CD14-positive monocyte (primary cell): ENCODE data around the gene SLC12A8. TPM values are rescaled to one million over a fixed set of nuclear protein-coding genes. Genes with fewer than 3 reads are reported as not detected.
A peak's percentile ranks its signal among the peaks of the same experiment; 100 is the strongest.

ENCODE experiments used
- DNase-seq, 3 donors: peaks; one replicate each; pipeline ENCODE4 v3.0.0-alpha.2; 2011 to 2022
- H2AFZ ChIP-seq: 2 replicates; pipeline ENCODE4 v1.6.0; 2012; ENCODE audit warnings: mild to moderate bottlenecking, low read depth, low read length, inconsistent platforms; ENCODE audit not compliant: insufficient read depth, poor library complexity, severe bottlenecking
- H3K27ac ChIP-seq, 2 donors: 1 replicate in 1 of 2; 2 replicates in 1 of 2; pipeline ENCODE4 v1.5.1; 2012 to 2013; ENCODE audit warnings: low read length in 2 of 2, control low read depth in 1 of 2, inconsistent platforms in 1 of 2, low read depth in 1 of 2, mild to moderate bottlenecking in 1 of 2
- H3K27me3 ChIP-seq, 2 donors: one replicate each; pipeline versions ENCODE4 v1.6.0 to v1.6.1; 2011 to 2013; ENCODE audit warnings: low read length in 2 of 2; ENCODE audit not compliant: control insufficient read depth in 2 of 2, insufficient read depth in 2 of 2
- H3K36me3 ChIP-seq, 2 donors: replicated peaks in 1 of 2; 1 replicate in 1 of 2; 2 replicates in 1 of 2; pipeline versions ENCODE4 v1.5.1 to v1.6.1; 2012 to 2013; ENCODE audit warnings: low read length in 2 of 2, control low read depth in 1 of 2, inconsistent platforms in 1 of 2, mild to moderate bottlenecking in 1 of 2; ENCODE audit not compliant: insufficient read depth in 2 of 2, control insufficient read depth in 1 of 2
- H3K4me1 ChIP-seq, 2 donors: 1 replicate in 1 of 2; 2 replicates in 1 of 2; pipeline versions ENCODE4 v1.5.1 to v1.6.1; 2012 to 2013; ENCODE audit warnings: low read length in 2 of 2, control low read depth in 1 of 2, inconsistent platforms in 1 of 2, mild to moderate bottlenecking in 1 of 2, moderate library complexity in 1 of 2; ENCODE audit not compliant: insufficient read depth in 2 of 2, control insufficient read depth in 1 of 2
- H3K4me2 ChIP-seq: replicated peaks from 2 replicates; pipeline ENCODE3; 2012; ENCODE audit warnings: low read length, moderate library complexity, mild to moderate bottlenecking; ENCODE audit not compliant: poor library complexity, severe bottlenecking; ENCODE audit errors: extremely low read depth
- H3K4me3 ChIP-seq, 3 experiments: fragments of 200-600 bp in 1 of 3; sonication (generic) in 1 of 3; replicated peaks in 1 of 3; 1 replicate in 2 of 3; 2 replicates in 1 of 3; pipeline ENCODE4 v1.5.1; 2011 to 2013; ENCODE audit warnings: low read length in 3 of 3, mild to moderate bottlenecking in 3 of 3, control low read depth in 2 of 3, low read depth in 2 of 3, inconsistent platforms in 1 of 3, moderate library complexity in 1 of 3
- H3K79me2 ChIP-seq: 2 replicates; pipeline ENCODE4 v1.6.0; 2012; ENCODE audit warnings: mild to moderate bottlenecking, control low read depth, inconsistent platforms, low read length, moderate library complexity; ENCODE audit not compliant: insufficient read depth
- H3K9ac ChIP-seq: 2 replicates; pipeline ENCODE4 v1.6.0; 2017; ENCODE audit warnings: low read length, mild to moderate bottlenecking; ENCODE audit not compliant: insufficient read depth, poor library complexity, severe bottlenecking
- H3K9me3 ChIP-seq, 2 donors: replicated peaks in 1 of 2; 1 replicate in 1 of 2; 2 replicates in 1 of 2; pipeline versions ENCODE4 v1.5.1 to v1.6.1; 2012 to 2013; ENCODE audit warnings: low read length in 2 of 2, control low read depth in 1 of 2; ENCODE audit not compliant: control insufficient read depth in 1 of 2, insufficient read depth in 1 of 2
- H4K20me1 ChIP-seq: 2 replicates; pipeline ENCODE4 v1.6.0; 2012; ENCODE audit warnings: mild to moderate bottlenecking, low read length, control low read depth, moderate library complexity; ENCODE audit not compliant: insufficient read depth
- H3K27ac Mint-ChIP-seq, 7 donors: one replicate each; pipeline ENCODE4 v1.8.0; 2020; ENCODE audit warnings: mild to moderate bottlenecking in 7 of 7, mixed read lengths in 7 of 7, moderate library complexity in 6 of 7, inconsistent platforms in 2 of 7
- H3K27me3 Mint-ChIP-seq, 3 donors: one replicate each; pipeline ENCODE4 v1.8.0; 2021 to 2022; ENCODE audit warnings: low read depth in 3 of 3, mild to moderate bottlenecking in 3 of 3, mixed read lengths in 3 of 3, moderate library complexity in 3 of 3, inconsistent platforms in 1 of 3
- H3K36me3 Mint-ChIP-seq, 2 donors: one replicate each; pipeline ENCODE4 v1.8.0; 2020; ENCODE audit warnings: mixed read lengths in 2 of 2, inconsistent platforms in 1 of 2, mild to moderate bottlenecking in 1 of 2
- H3K4me1 Mint-ChIP-seq: one replicate; pipeline ENCODE4 v1.8.0; 2020; ENCODE audit warnings: mild to moderate bottlenecking, mixed read lengths
- H3K4me3 Mint-ChIP-seq, 2 donors: one replicate each; pipeline ENCODE4 v1.8.0; 2020; ENCODE audit warnings: mild to moderate bottlenecking in 2 of 2, mixed read lengths in 2 of 2, moderate library complexity in 1 of 2
- H3K9me3 Mint-ChIP-seq, 7 donors: one replicate each; pipeline ENCODE4 v1.8.0; 2020 to 2022; ENCODE audit warnings: mixed read lengths in 7 of 7, mild to moderate bottlenecking in 6 of 7, moderate library complexity in 6 of 7, inconsistent platforms in 2 of 7
- WGBS: methylation state at CpG from one replicate; pipeline ENCODE4 v1.1.5; 2013; ENCODE audit warnings: missing lambda C conversion rate; ENCODE audit not compliant: insufficient coverage; 5-methylcytosine and 5-hydroxymethylcytosine counted together
- intact Hi-C, 2 donors: fragments of 100-400 bp; cut with micrococcal nuclease; formaldehyde crosslinking; loops; one replicate each; pipeline versions ENCODE4 v1.15.0 to v1.15.1; 2023
- polyA plus RNA-seq, 3 donors: library from polyadenylated mRNA; depleted of rRNA in 1 of 3; unstranded in 2 of 3; stranded (reverse) in 1 of 3; fragments of 300-500 nt in 2 of 3; fragments of >200 nt in 1 of 3; fragmentation: Illumina TruSeq in 2 of 3; gene quantifications; 1 replicate in 2 of 3; 2 replicates in 1 of 3; pipeline ENCODE4 v1.2.3, GENCODE V29; 2012 to 2021
- TF ChIP-seq, protein P1 (sequence below): fragments of 200-600 bp; IDR thresholded peaks from one replicate; pipeline ENCODE4 v1.8.0; 2022; ENCODE audit warnings: antibody characterized with exemption, mild to moderate bottlenecking

Gene SLC12A8
- polyA plus RNA-seq, 3 donors = 0.23 to 0.46 (median 0.35) TPM

DNA sequence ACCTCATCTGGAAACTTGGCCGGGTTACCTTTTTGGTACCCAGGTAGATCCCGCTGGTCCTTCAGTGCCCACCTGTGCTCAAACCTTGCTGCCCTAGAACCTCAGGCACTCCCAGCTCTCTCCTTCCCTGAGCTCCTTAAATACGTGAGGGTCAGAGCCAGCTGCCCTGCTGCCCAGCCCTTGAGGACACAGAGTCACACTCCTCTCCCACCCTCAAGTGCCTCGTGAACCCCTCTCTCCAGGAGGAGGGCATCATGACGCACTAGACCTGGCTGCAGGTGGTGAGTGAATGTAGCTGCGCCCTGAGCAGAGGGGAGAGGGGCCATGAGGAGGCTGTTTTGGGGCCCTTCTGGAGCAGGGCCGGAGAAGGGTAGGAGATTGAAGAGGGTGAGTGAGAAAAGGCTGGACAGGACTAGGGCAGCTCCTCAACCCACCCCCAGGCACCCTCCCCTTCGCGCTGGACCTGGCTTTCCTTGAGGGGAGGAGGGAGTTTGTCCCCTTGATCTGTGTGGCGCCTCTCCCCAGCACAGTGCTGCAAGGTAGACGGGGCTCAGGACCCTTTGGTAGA is 941 bp downstream of the SLC12A8 start:
- Histone ChIP-seq H3K9me3 (peaks cover 0 to 5% of the 10 kb centered on the region in 2 donors), H3K9ac (no peak overlapping the region), H3K36me3 (no peaks in the 10 kb centered on the region), H2AFZ (no peak overlapping the region), H3K4me1 (peaks cover 0 to 8% of the 10 kb centered on the region in 2 donors), H4K20me1 (no peaks in the 10 kb centered on the region), H3K4me3 (no peak overlapping the region), H3K79me2 (no peaks in the 10 kb centered on the region), H3K27me3 (peaks cover 54 to 59% of the 10 kb centered on the region in 2 donors), H3K4me2 (no peak overlapping the region), H3K27ac (no peak overlapping the region)
- 79% methylated on average over 4 of the region's 11 CpGs for WGBS
- Mint-ChIP-seq H3K9me3 (peaks cover 0 to 9% (median 2%) of the 10 kb centered on the region in 7 donors), H3K4me3 (peak overlapping the region in 1 of 2 donors; percentile 82), H3K36me3 (peaks cover 0 to 2% of the 10 kb centered on the region in 2 donors), H3K27me3 (peaks cover 54 to 74% (median 62%) of the 10 kb centered on the region in 3 donors), H3K4me1 (peaks cover 13% of the 10 kb centered on the region), H3K27ac (no peak overlapping the region)
- TF ChIP-seq, protein P1, sequence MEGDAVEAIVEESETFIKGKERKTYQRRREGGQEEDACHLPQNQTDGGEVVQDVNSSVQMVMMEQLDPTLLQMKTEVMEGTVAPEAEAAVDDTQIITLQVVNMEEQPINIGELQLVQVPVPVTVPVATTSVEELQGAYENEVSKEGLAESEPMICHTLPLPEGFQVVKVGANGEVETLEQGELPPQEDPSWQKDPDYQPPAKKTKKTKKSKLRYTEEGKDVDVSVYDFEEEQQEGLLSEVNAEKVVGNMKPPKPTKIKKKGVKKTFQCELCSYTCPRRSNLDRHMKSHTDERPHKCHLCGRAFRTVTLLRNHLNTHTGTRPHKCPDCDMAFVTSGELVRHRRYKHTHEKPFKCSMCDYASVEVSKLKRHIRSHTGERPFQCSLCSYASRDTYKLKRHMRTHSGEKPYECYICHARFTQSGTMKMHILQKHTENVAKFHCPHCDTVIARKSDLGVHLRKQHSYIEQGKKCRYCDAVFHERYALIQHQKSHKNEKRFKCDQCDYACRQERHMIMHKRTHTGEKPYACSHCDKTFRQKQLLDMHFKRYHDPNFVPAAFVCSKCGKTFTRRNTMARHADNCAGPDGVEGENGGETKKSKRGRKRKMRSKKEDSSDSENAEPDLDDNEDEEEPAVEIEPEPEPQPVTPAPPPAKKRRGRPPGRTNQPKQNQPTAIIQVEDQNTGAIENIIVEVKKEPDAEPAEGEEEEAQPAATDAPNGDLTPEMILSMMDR = no peak
- no peak for DNase-seq
- intact Hi-C loops = no loop called here

DNA sequence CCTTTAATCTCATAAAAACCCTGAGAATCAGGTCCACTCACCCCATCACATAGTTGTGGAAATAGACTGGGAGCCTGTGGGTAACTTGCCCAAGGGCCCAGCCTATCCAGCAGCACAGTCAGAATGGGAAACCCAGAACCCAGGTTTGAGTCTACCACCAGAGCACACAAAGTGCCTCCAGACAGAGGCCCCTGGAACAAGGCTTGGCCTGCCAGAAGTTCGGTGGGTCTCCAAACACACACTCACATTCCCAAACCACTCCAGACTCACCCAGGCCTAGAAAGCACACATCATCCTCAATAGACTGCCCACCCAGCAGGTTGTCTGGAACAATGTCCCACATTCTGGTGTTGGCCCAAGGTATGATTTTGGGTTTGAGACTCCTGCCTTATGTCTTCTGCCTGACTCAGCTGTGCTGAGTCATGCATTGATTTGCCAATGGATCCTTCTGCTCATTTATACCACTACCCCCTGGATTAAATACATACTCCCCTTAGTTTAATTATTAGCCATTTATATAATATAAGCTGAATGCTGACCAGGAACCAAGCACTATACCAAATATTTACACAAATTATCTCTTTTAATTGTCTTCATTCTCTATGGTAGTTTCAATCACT is 4.5 kb downstream of the SLC12A8 start:
- DNase-seq = no peak
- Histone ChIP-seq H4K20me1 (no peaks in the 10 kb centered on the region), H3K4me1 (peaks cover 0 to 8% of the 10 kb centered on the region in 2 donors), H3K36me3 (no peaks in the 10 kb centered on the region), H3K9ac (no peak overlapping the region), H3K79me2 (no peaks in the 10 kb centered on the region), H3K27ac (no peak overlapping the region), H3K4me2 (no peak overlapping the region), H3K9me3 (peaks cover 0 to 5% of the 10 kb centered on the region in 2 donors), H2AFZ (no peak overlapping the region), H3K4me3 (no peak overlapping the region), H3K27me3 (peaks cover 35 to 37% of the 10 kb centered on the region in 2 donors)
- intact Hi-C loops = no loop called here
- no peak overlapping the region for H3K4me3 Mint-ChIP-seq
- peaks cover 6% of the 10 kb centered on the region for H3K4me1 Mint-ChIP-seq
- H3K9me3 Mint-ChIP-seq = peaks cover 0 to 9% (median 2%) of the 10 kb centered on the region in 7 donors
- H3K27ac Mint-ChIP-seq = no peak overlapping the region
- peaks cover 0 to 2% of the 10 kb centered on the region in 2 donors for H3K36me3 Mint-ChIP-seq
- H3K27me3 Mint-ChIP-seq = peaks cover 34 to 41% (median 38%) of the 10 kb centered on the region in 3 donors
- WGBS = 100% methylated on average over 1 of the region's 1 CpG
- TF ChIP-seq, protein P1 = no peak
